22Rv1 (cell line): ENCODE measurements around the gene MAN2B2.

Experiments
- H3K27ac ChIP-seq: fragments of 450-650 bp; 2 replicates; pipeline ENCODE4 v1.5.1; 2017
- CTCF ChIP-seq: fragments of 450-650 bp; IDR thresholded peaks from 2 replicates; pipeline ENCODE4 v1.5.1; 2017; ENCODE audit warnings: mild to moderate bottlenecking
- ZFX ChIP-seq: fragments of 450-650 bp; IDR thresholded peaks from 2 replicates; pipeline ENCODE4 v1.6.1; 2017; ENCODE audit warnings: antibody characterized with exemption, borderline replicate concordance

Gene MAN2B2

GRCh38 chr4:6658597-6659075, 83.6 kb downstream of the MAN2B2 start:
- no peak for TF ChIP-seq ZFX
- TF ChIP-seq CTCF: no peak
- no peak overlapping the region for H3K27ac ChIP-seq

- TF ChIP-seq ZFX (no peak), CTCF (no peak)
- H3K27ac ChIP-seq: peak overlapping the region; percentile 52
These were observed 84.9 kb downstream of the MAN2B2 start for GRCh38 chr4:6659897-6660296.

- TF ChIP-seq CTCF (no peak), ZFX (no peak)
- peak overlapping the region; percentile 52 for H3K27ac ChIP-seq
These were observed 85.4 kb downstream of the MAN2B2 start for GRCh38 chr4:6660430-6660829.

- no peak overlapping the region for H3K27ac ChIP-seq
- no peak for TF ChIP-seq CTCF
- no peak for TF ChIP-seq ZFX
These were observed 87.6 kb downstream of the MAN2B2 start for GRCh38 chr4:6662591-6662990.

- H3K27ac ChIP-seq: no peak overlapping the region
- TF ChIP-seq CTCF (no peak), ZFX (no peak)
These were observed 88.8 kb downstream of the MAN2B2 start for GRCh38 chr4:6663596-6664393.

- H3K27ac ChIP-seq: no peak overlapping the region
- TF ChIP-seq ZFX (no peak), CTCF (no peak)
These were observed 90.3 kb downstream of the MAN2B2 start for GRCh38 chr4:6665320-6665654.

GRCh38 chr4:6668391-6668790, 93.4 kb downstream of the MAN2B2 start:
- TF ChIP-seq ZFX (no peak), CTCF (no peak)
- H3K27ac ChIP-seq: no peak overlapping the region
